Measurements from ENCODE around the gene NKD1. TPM values are rescaled to one million over a fixed set of nuclear protein-coding genes. Genes with fewer than 3 reads are reported as not detected.

The NKD1 gene
- total and polyA plus RNA-seq, 2 of the 8 experiments (the other 6 are each of a cell fraction or from before 2014, with no cell fraction given): 0.70 to 4.5 TPM

GRCh38 chr16:50697881-50698767 lies 149.9 kb downstream of the NKD1 start:
- no peak for DNase-seq (ENCODE audit: low read depth in 1 of 2, low spot score in 2 of 2)
- POLR2A ChIA-PET (ENCODE audit: partially characterized antibody): no interaction called here
- H4K8ac ChIP-seq (ENCODE audit: extremely low read depth, insufficient read depth, low read length): no peak overlapping the region
- no peak for TF ChIP-seq ATF3 (IDR thresholded peaks at IDR 0.05; ENCODE audit: insufficient read depth, low read depth, low read length)
- no peak for TF ChIP-seq EP300 (IDR thresholded peaks at IDR 0.05; ENCODE audit: borderline replicate concordance in 1 of 2, low read depth in 2 of 2, low read length in 2 of 2)
- no peak for TF ChIP-seq NRF1 (IDR thresholded peaks at IDR 0.05; ENCODE audit: low read depth, low read length)
- no peak for TF ChIP-seq SAP30 (IDR thresholded peaks at IDR 0.05; ENCODE audit: insufficient read depth, insufficient replicate concordance, low read length)
- no peak for TF ChIP-seq HDAC2 (IDR thresholded peaks at IDR 0.05; ENCODE audit: borderline replicate concordance in 1 of 2, low read depth in 2 of 2, low read length in 2 of 2)
- no peak for TF ChIP-seq EGR1 (IDR thresholded peaks at IDR 0.05; ENCODE audit: borderline replicate concordance, low read depth, low read length)
- TF ChIP-seq POU5F1 (IDR thresholded peaks at IDR 0.05; ENCODE audit: low read depth, low read length): no peak
- no peak for TF ChIP-seq EZH2 (IDR thresholded peaks at IDR 0.05; ENCODE audit: low read depth, low read length, severe bottlenecking)
- TF ChIP-seq RBBP5 (IDR thresholded peaks at IDR 0.05; ENCODE audit: borderline replicate concordance, low read depth, low read length): no peak
- TF ChIP-seq RFX5 (IDR thresholded peaks at IDR 0.05; ENCODE audit: borderline replicate concordance, low read depth, low read length): no peak

More at GRCh38 chr16:50697881-50698767, 149.9 kb downstream of the NKD1 start:
- Histone ChIP-seq H3K4me2 (ENCODE audit: insufficient read depth in 1 of 2, low read depth in 2 of 2, low read length in 2 of 2) (no peak overlapping the region), H4K91ac (replicated peaks; ENCODE audit: insufficient read length, low read length) (no peak overlapping the region), H3K79me2 (ENCODE audit: control insufficient read depth in 1 of 2, insufficient read depth in 2 of 2, low read length in 2 of 2) (no peaks in the 10 kb centered on the region), H2BK12ac (ENCODE audit: low read depth, low read length) (no peak overlapping the region), H3K18ac (ENCODE audit: extremely low read depth, low read length) (no peak overlapping the region), H3K9me3 (ENCODE audit: insufficient read depth in 2 of 2, low read depth in 1 of 2, low read length in 1 of 2) (peaks cover 0 to 3% of the 10 kb centered on the region in 2 experiments; a peak in 1 of 4 replicates), H3K9ac (replicated peaks in 1 of 4; ENCODE audit: extremely low read depth in 1 of 4, low read depth in 3 of 4, low read length in 3 of 4) (no peak overlapping the region), H2BK5ac (ENCODE audit: low read depth, low read length) (no peak overlapping the region), H4K20me1 (replicated peaks in 1 of 2; ENCODE audit: control insufficient read depth in 1 of 2, insufficient read depth in 2 of 2, low read length in 2 of 2) (peaks cover 0 to under 1% of the 10 kb centered on the region in 2 experiments), H2BK20ac (ENCODE audit: low read length) (no peak overlapping the region), H2BK120ac (replicated peaks; ENCODE audit: low read depth, low read length) (no peak overlapping the region), H3K4me1 (replicated peaks in 1 of 4; ENCODE audit: control insufficient read depth in 3 of 4, insufficient read depth in 4 of 4, low read length in 3 of 4) (peaks cover 0 to 5% (median 1%) of the 10 kb centered on the region in 4 experiments; a peak in 3 of 7 replicates), H3K79me1 (ENCODE audit: low read depth, low read length) (no peaks in the 10 kb centered on the region), H3K27ac (ENCODE audit: low read depth, low read length) (no peak overlapping the region), H4K5ac (ENCODE audit: insufficient read length, low read depth, low read length) (no peak overlapping the region), H3K4me3 (ENCODE audit: extremely low read depth in 1 of 4, insufficient read depth in 2 of 4, low read depth in 3 of 4, low read length in 4 of 4) (no peak overlapping the region), H3K23me2 (ENCODE audit: low read depth, low read length) (peaks cover 7% of the 10 kb centered on the region; the same call in 1 of the 2 replicates), H2AFZ (ENCODE audit: low read length) (no peak overlapping the region), H2AK5ac (ENCODE audit: low read depth, low read length) (no peak overlapping the region), H3K14ac (ENCODE audit: insufficient read length) (no peak overlapping the region), H3K56ac (replicated peaks; ENCODE audit: insufficient read length, low read depth, low read length) (no peak overlapping the region), H3K4ac (replicated peaks; ENCODE audit: insufficient read length, low read depth, low read length) (no peak overlapping the region), H3K36me3 (ENCODE audit: control insufficient read depth in 2 of 4, insufficient read depth in 4 of 4, low read length in 3 of 4) (no peaks in the 10 kb centered on the region), H3K23ac (ENCODE audit: insufficient read length) (no peak overlapping the region), H3K27me3 (replicated peaks in 1 of 4; ENCODE audit: control insufficient read depth in 3 of 4, extremely low read depth in 1 of 4, insufficient read depth in 3 of 4, low read length in 3 of 4) (peaks cover 0 to 18% (median 14%) of the 10 kb centered on the region in 4 experiments; a peak in 6 of 7 replicates), H2BK15ac (ENCODE audit: low read length) (no peak overlapping the region)
- CTCF ChIA-PET (ENCODE audit: partially characterized antibody): interaction anchor here (1.0 to 2.4 kb wide), 2 partner anchors 13 to 26 kb away, joined by 4 to 5 read pairs; no protein-coding TSS in a partner anchor
- no peak for FAIRE-seq
- WGBS, 2 experiments (ENCODE audit: extremely low coverage in 1 of 2, insufficient coverage in 1 of 2, insufficient read length in 1 of 2, insufficient replicate concordance in 2 of 2, low coverage in 1 of 2, low lambda C conversion rate in 2 of 2, missing lambda C conversion rate in 1 of 2): 89% methylated on average over 19 of the region's 19 CpGs; no CpG with 5 or more reads in 1 of the 2 experiments

Data from H1 (cell line).